Parathyroid adenoma (tissue), 2 donors: ENCODE data around the gene LAX1.

Source experiments
- H2AFZ ChIP-seq: fragments of 300-600 bp; sonication (generic); one replicate; pipeline ENCODE4 v1.7.0; 2017; ENCODE audit warnings: antibody characterized with exemption, mild to moderate bottlenecking
- H3K27ac ChIP-seq: fragments of 300-600 bp; sonication (generic); one replicate; pipeline ENCODE4 v1.7.0; 2017
- H3K27me3 ChIP-seq: fragments of 300-600 bp; sonication (generic); one replicate; pipeline ENCODE4 v1.7.0; 2017; ENCODE audit warnings: low read length; ENCODE audit not compliant: control insufficient read depth, insufficient read depth
- H3K36me3 ChIP-seq: fragments of 300-600 bp; sonication (generic); one replicate; pipeline ENCODE4 v1.7.0; 2017; ENCODE audit warnings: low read length; ENCODE audit not compliant: control insufficient read depth, insufficient read depth
- H3K4me1 ChIP-seq: fragments of 300-600 bp; sonication (generic); one replicate; pipeline ENCODE4 v1.7.0; 2017; ENCODE audit warnings: control low read depth
- H3K4me2 ChIP-seq: fragments of 300-600 bp; sonication (generic); one replicate; pipeline ENCODE4 v1.7.0; 2017; ENCODE audit warnings: low read length
- H3K4me3 ChIP-seq: fragments of 300-600 bp; sonication (generic); one replicate; pipeline ENCODE4 v1.7.0; 2017; ENCODE audit warnings: low read depth, low read length
- H3K79me2 ChIP-seq: fragments of 300-600 bp; sonication (generic); one replicate; pipeline ENCODE4 v1.7.0; 2017; ENCODE audit warnings: control low read depth
- H3K9ac ChIP-seq: fragments of 300-600 bp; sonication (generic); one replicate; pipeline ENCODE4 v1.7.0; 2017; ENCODE audit warnings: mild to moderate bottlenecking
- H3K9me3 ChIP-seq: fragments of 300-600 bp; sonication (generic); one replicate; pipeline ENCODE4 v1.7.0; 2017; ENCODE audit warnings: low read length; ENCODE audit not compliant: control insufficient read depth
- CTCF ChIP-seq: fragments of 300-600 bp; sonication (generic); IDR thresholded peaks from one replicate; pipeline ENCODE4 v1.7.0; 2017; ENCODE audit warnings: antibody characterized with exemption, mild to moderate bottlenecking
- donor health status: primary hyperparathyroidism.

Gene LAX1

GRCh38 chr1:203765029-203765837 is at the start of gene LAX1:
TSS of gene LAX1 (plus strand) at chr1:203765183. CDS start at chr1:203765566, 383 bp downstream.
- no peak for TF ChIP-seq CTCF
- H3K9ac ChIP-seq, result no peak within 1 kb of the TSS
- H3K4me3 ChIP-seq, result no peak within 1 kb of the TSS
- H3K79me2 ChIP-seq, result no peaks in the 10 kb centered on the region
- H3K27ac ChIP-seq, result no peak within 1 kb of the TSS
- no peaks in the 10 kb centered on the region for H3K27me3 ChIP-seq
- H3K36me3 ChIP-seq, result no peaks in the 10 kb centered on the region
- no peaks in the 10 kb centered on the region for H3K9me3 ChIP-seq
- no peaks in the 10 kb centered on the region for H3K4me1 ChIP-seq
- no peak within 1 kb of the TSS for H2AFZ ChIP-seq
- no peak within 1 kb of the TSS for H3K4me2 ChIP-seq

- H3K27me3 ChIP-seq, result no peaks in the 10 kb centered on the region
- no peak overlapping the region for H3K27ac ChIP-seq
- no peaks in the 10 kb centered on the region for H3K9me3 ChIP-seq
- no peaks in the 10 kb centered on the region for H3K79me2 ChIP-seq
- no peak overlapping the region for H3K4me3 ChIP-seq
- no peak overlapping the region for H3K4me2 ChIP-seq
- H2AFZ ChIP-seq, result no peak overlapping the region
- no peaks in the 10 kb centered on the region for H3K4me1 ChIP-seq
- no peak for TF ChIP-seq CTCF
- H3K36me3 ChIP-seq, result no peaks in the 10 kb centered on the region
- no peak overlapping the region for H3K9ac ChIP-seq
Measured at GRCh38 chr1:203717120-203717519, 47.9 kb upstream of the LAX1 start.

GRCh38 chr1:203720242-203720641 is 44.7 kb upstream of the LAX1 start:
- Histone ChIP-seq H3K9ac (no peak overlapping the region), H2AFZ (no peak overlapping the region), H3K4me1 (no peaks in the 10 kb centered on the region), H3K9me3 (no peaks in the 10 kb centered on the region), H3K27ac (no peak overlapping the region), H3K4me3 (no peak overlapping the region), H3K79me2 (no peaks in the 10 kb centered on the region), H3K36me3 (no peaks in the 10 kb centered on the region), H3K4me2 (no peak overlapping the region), H3K27me3 (no peaks in the 10 kb centered on the region)
- no peak for TF ChIP-seq CTCF

- Histone ChIP-seq H3K4me2 (no peak overlapping the region), H3K4me3 (no peak overlapping the region), H3K9me3 (no peaks in the 10 kb centered on the region), H3K27ac (no peak overlapping the region), H3K36me3 (no peaks in the 10 kb centered on the region), H3K4me1 (no peaks in the 10 kb centered on the region), H3K79me2 (no peaks in the 10 kb centered on the region), H2AFZ (no peak overlapping the region), H3K27me3 (no peaks in the 10 kb centered on the region), H3K9ac (no peak overlapping the region)
- TF ChIP-seq CTCF, result no peak
Measured at GRCh38 chr1:203722909-203723308, 42.1 kb upstream of the LAX1 start.

GRCh38 chr1:203726417-203726867 is 38.5 kb upstream of the LAX1 start:
- Histone ChIP-seq H3K27me3 (no peaks in the 10 kb centered on the region), H3K27ac (no peak overlapping the region), H3K9me3 (no peaks in the 10 kb centered on the region), H3K4me1 (no peaks in the 10 kb centered on the region), H2AFZ (no peak overlapping the region), H3K4me3 (no peak overlapping the region), H3K4me2 (no peak overlapping the region), H3K9ac (no peak overlapping the region), H3K79me2 (no peaks in the 10 kb centered on the region), H3K36me3 (no peaks in the 10 kb centered on the region)
- no peak for TF ChIP-seq CTCF
